ENCODE data around the gene IZUMO2. TPM values are rescaled to one million over a fixed set of nuclear protein-coding genes. Genes with fewer than 3 reads are reported as not detected.
"Not testable (repeated sequence)": the region's sequence is repeated elsewhere in the genome, so short reads cannot be mapped to it uniquely, and the experiment has no call there.

IZUMO2 gene
- polyA plus RNA-seq, 1 donor: not detected

DNA sequence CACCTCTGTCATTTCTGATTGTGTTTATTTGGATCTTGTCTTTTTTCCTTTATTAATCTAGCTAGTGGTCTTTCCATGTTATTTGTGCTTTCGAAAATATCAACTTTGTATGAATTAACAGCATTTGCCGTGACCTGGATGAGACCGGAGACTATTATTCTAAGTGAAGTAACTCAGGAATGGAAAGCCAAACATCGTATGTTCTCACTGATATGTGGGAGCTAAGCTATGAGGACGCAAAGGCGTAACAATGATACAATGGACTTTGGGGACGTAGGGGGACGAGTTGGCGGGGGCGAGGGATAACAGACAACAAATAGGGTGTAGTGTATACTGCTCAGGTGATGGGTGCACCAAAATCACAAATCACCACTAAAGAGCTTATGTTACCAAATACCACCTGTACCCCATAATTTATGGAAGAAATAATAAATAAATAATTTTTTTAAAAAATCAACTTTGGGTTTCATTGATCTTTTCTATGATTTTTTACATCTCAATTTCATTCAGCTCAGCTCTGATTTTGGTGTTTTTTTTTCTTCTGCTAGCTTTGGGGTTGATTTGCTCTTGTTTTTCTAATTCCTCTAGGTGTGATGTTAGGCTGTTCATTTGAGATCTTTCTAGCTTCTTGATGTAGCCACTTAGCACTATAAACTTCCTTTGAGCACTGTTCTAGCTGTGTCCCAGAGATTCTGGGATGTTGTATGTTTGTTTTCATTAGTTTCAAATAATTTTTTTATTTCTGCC, 27.1 kb downstream of the IZUMO2 start:
- not testable (repeated sequence) for DNase-seq (ENCODE audit: low read depth)

DNA sequence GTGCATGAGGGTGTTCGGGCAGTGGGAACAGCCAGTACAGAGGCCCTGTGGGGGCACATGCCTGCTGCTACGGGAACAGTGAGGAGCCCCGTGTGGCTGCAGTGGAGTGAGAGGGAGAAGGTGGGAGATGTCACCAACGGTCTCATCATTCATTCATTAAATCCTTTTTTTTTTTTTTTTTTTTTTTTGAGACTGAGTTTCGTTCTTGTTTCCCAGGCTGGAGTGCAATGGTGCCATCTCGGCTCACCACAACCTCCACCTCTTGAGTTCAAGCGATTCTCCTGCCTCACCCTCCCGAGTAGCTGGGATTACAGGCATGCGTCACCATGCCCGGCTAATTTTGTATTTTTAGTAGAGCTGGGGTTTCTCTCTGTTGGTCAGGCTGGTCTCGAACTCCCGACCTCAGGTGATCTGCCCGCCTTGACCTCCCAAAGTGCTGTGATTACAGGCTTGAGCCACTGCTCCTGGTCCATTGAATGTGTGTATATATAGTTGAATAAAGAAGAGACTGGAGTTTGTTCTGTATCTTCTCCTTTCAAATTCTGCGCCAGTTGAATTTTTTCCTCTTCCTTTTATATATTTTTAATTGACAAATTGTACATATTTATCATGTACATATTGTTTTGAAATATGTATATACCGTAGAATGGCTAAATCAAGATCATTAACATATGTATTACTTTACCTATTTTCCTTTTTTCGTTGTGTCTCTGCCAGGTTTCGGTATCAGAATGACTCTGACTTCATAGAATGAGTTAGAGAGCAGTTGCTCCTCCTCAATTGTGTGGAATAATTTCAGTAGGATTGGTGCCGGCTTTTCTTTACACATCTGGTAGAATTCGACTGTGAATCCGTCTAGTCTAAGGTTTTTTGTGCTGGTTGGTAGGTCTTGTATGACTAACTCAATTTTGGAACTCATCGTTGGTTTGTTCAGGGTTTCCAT, 28.0 kb downstream of the IZUMO2 start:
- not testable (repeated sequence) for DNase-seq (ENCODE audit: low read depth)

GRCh38 chr19:50133518-50134492, 29.3 kb downstream of the IZUMO2 start:
- DNase-seq (ENCODE audit: low read depth): not testable (repeated sequence)

- not testable (repeated sequence) for DNase-seq (ENCODE audit: low read depth)
These were observed 59.1 kb downstream of the IZUMO2 start for GRCh38 chr19:50104012-50104411.

GRCh38 chr19:50103405-50103804, 59.7 kb downstream of the IZUMO2 start:
- not testable (repeated sequence) for DNase-seq (ENCODE audit: low read depth)

Other genes with a start within 250 kb of the IZUMO2 start
- 30.2 TPM for gene ATF5, start 234.1 kb downstream of the IZUMO2 start, polyA plus RNA-seq (ENCODE audit: insufficient read length)
- gene NUP62, start 233.8 kb downstream of the IZUMO2 start, polyA plus RNA-seq (ENCODE audit: insufficient read length): 52.7 TPM
- 0.77 TPM for gene SIGLEC11, start 202.1 kb downstream of the IZUMO2 start, polyA plus RNA-seq (ENCODE audit: insufficient read length)
- gene VRK3, start 137.9 kb downstream of the IZUMO2 start, polyA plus RNA-seq (ENCODE audit: insufficient read length): 18.1 TPM
- gene ZNF473, start 137.3 kb downstream of the IZUMO2 start, polyA plus RNA-seq (ENCODE audit: insufficient read length): 7.3 TPM
- gene MYH14, start 40.3 kb upstream of the IZUMO2 start, polyA plus RNA-seq (ENCODE audit: insufficient read length): 53.2 TPM
- gene KCNC3, start 166.1 kb upstream of the IZUMO2 start, polyA plus RNA-seq (ENCODE audit: insufficient read length): 1.3 TPM
- 1.2 TPM for gene NAPSA, start 202.4 kb upstream of the IZUMO2 start, polyA plus RNA-seq (ENCODE audit: insufficient read length)
- gene NR1H2, start 213.2 kb upstream of the IZUMO2 start, polyA plus RNA-seq (ENCODE audit: insufficient read length): 20.9 TPM
- 15.2 TPM for gene POLD1, start 221.1 kb upstream of the IZUMO2 start, polyA plus RNA-seq (ENCODE audit: insufficient read length)

Measured in forelimb muscle (tissue), 1 donor.